ENCODE data around the gene DZANK1. TPM values are rescaled to one million over a fixed set of nuclear protein-coding genes. Genes with fewer than 3 reads are reported as not detected.

Gene DZANK1
- total and polyA plus RNA-seq, 2 of the 8 experiments (the other 6 are each of a cell fraction or from before 2014, with no cell fraction given): 8.0 to 9.9 TPM

DNA sequence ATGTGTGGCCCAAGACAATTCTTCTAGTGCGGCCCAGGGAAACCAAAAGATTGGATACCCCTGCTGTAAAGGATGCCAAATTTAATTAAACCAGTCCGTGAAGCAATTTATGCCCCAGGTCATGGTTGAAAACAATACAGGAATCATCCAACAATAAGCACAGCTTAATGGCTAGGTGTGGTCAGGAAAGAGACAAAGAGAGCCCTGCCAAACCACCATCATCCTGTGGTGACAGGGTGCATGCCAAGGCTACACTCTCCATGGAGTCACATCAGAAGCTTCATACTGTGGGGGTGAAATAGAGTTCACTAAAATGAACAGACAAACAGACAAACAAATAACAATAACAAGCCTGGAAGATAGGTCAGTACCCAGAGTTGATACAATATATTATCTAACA is 62.7 kb downstream of the DZANK1 start:
- Histone ChIP-seq H3K4me2 (ENCODE audit: insufficient read depth in 1 of 2, low read depth in 2 of 2, low read length in 2 of 2) (no peak overlapping the region), H4K8ac (ENCODE audit: extremely low read depth, insufficient read depth, low read length) (no peak overlapping the region), H3K79me2 (ENCODE audit: control insufficient read depth in 1 of 2, insufficient read depth in 2 of 2, low read length in 2 of 2) (no peaks in the 10 kb centered on the region), H4K91ac (replicated peaks; ENCODE audit: insufficient read length, low read length) (no peak overlapping the region), H3K4me3 (ENCODE audit: extremely low read depth in 1 of 4, insufficient read depth in 2 of 4, low read depth in 3 of 4, low read length in 4 of 4) (no peak overlapping the region), H3K9me3 (ENCODE audit: insufficient read depth in 2 of 2, low read depth in 1 of 2, low read length in 1 of 2) (no peaks in the 10 kb centered on the region), H3K56ac (replicated peaks; ENCODE audit: insufficient read length, low read depth, low read length) (no peak overlapping the region), H2BK120ac (replicated peaks; ENCODE audit: low read depth, low read length) (no peak overlapping the region), H3K36me3 (ENCODE audit: control insufficient read depth in 2 of 4, insufficient read depth in 4 of 4, low read length in 3 of 4) (peaks cover 0 to 8% (median 2%) of the 10 kb centered on the region in 4 experiments; a peak in 3 of 8 replicates), H2AK5ac (ENCODE audit: low read depth, low read length) (no peak overlapping the region), H3K27me3 (replicated peaks in 1 of 4; ENCODE audit: control insufficient read depth in 3 of 4, extremely low read depth in 1 of 4, insufficient read depth in 3 of 4, low read length in 3 of 4) (no peaks in the 10 kb centered on the region), H3K4ac (replicated peaks; ENCODE audit: insufficient read length, low read depth, low read length) (no peak overlapping the region), H3K9ac (replicated peaks in 1 of 4; ENCODE audit: extremely low read depth in 1 of 4, low read depth in 3 of 4, low read length in 3 of 4) (no peak overlapping the region), H3K23me2 (ENCODE audit: low read depth, low read length) (no peaks in the 10 kb centered on the region), H4K5ac (ENCODE audit: insufficient read length, low read depth, low read length) (no peak overlapping the region), H4K20me1 (replicated peaks in 1 of 2; ENCODE audit: control insufficient read depth in 1 of 2, insufficient read depth in 2 of 2, low read length in 2 of 2) (no peaks in the 10 kb centered on the region), H3K18ac (ENCODE audit: extremely low read depth, low read length) (no peak overlapping the region), H2BK5ac (ENCODE audit: low read depth, low read length) (no peak overlapping the region), H3K14ac (ENCODE audit: insufficient read length) (no peak overlapping the region), H3K23ac (ENCODE audit: insufficient read length) (no peak overlapping the region), H3K79me1 (ENCODE audit: low read depth, low read length) (no peaks in the 10 kb centered on the region), H3K27ac (ENCODE audit: low read depth, low read length) (no peak overlapping the region), H2BK15ac (ENCODE audit: low read length) (no peak overlapping the region), H2AFZ (ENCODE audit: low read length) (no peak overlapping the region), H3K4me1 (replicated peaks in 1 of 4; ENCODE audit: control insufficient read depth in 3 of 4, insufficient read depth in 4 of 4, low read length in 3 of 4) (peaks cover 0 to 2% (median 0%) of the 10 kb centered on the region in 4 experiments; a peak in 1 of 7 replicates), H2BK20ac (ENCODE audit: low read length) (no peak overlapping the region), H2BK12ac (ENCODE audit: low read depth, low read length) (no peak overlapping the region)
- ChIA-PET CTCF (ENCODE audit: partially characterized antibody) (interaction anchor here (0.6 to 1.8 kb wide), 2 partner anchors 8 to 74 kb away, joined by 3 to 5 read pairs; no protein-coding TSS in a partner anchor), POLR2A (ENCODE audit: partially characterized antibody) (no interaction called here)
- FAIRE-seq (no peak), DNase-seq (ENCODE audit: low read depth in 1 of 2, low spot score in 2 of 2) (no peak)
- WGBS, 2 experiments (ENCODE audit: extremely low coverage in 1 of 2, insufficient coverage in 1 of 2, insufficient read length in 1 of 2, insufficient replicate concordance in 2 of 2, low coverage in 1 of 2, low lambda C conversion rate in 2 of 2, missing lambda C conversion rate in 1 of 2): 100% methylated on average over 2 of the region's 2 CpGs; no CpG with 5 or more reads in 1 of the 2 experiments
- TF ChIP-seq HDAC6 (IDR thresholded peaks at IDR 0.05; ENCODE audit: low read depth, low read length) (no peak), CHD1 (IDR thresholded peaks at IDR 0.05; ENCODE audit: low read depth, low read length) (no peak), SP4 (IDR thresholded peaks at IDR 0.05; ENCODE audit: low read length) (no peak)
